ENCODE results near the gene TXNDC5. TPM values are rescaled to one million over a fixed set of nuclear protein-coding genes. Genes with fewer than 3 reads are reported as not detected.

Gene TXNDC5
- total and polyA plus RNA-seq, 9 of the 15 experiments (the other 6 are each of a cell fraction or from before 2014, with no cell fraction given) = 33.9 to 156 (median 137) TPM

GRCh38 chr6:7909323-7910276 is 988 bp downstream of the TXNDC5 start (continued):
- TF ChIP-seq ZBTB40 (IDR thresholded peaks at IDR 0.05) (peak; percentile 57; the same call in 1 of the 2 replicates), ZBTB40 (CRISPR knock-in tag; IDR thresholded peaks at IDR 0.05) (no peak), ARID3A (IDR thresholded peaks at IDR 0.05; ENCODE audit: borderline replicate concordance, low read depth, low read length) (no peak), ZNF57 (CRISPR knock-in tag; IDR thresholded peaks at IDR 0.05) (no peak), NR3C1 (CRISPR knock-in tag; IDR thresholded peaks at IDR 0.05) (peak; percentile 77; the same call in 1 of the 2 replicates), NR4A1 (CRISPR knock-in tag; IDR thresholded peaks at IDR 0.05) (0 out of 2 replicates have a peak, but pooled peaks have one; percentile 14), NR4A1 (tag; IDR thresholded peaks at IDR 0.05) (no peak), MEIS2 (IDR thresholded peaks at IDR 0.05; ENCODE audit: partially characterized antibody) (no peak), E2F4 (CRISPR knock-in tag; IDR thresholded peaks at IDR 0.05; ENCODE audit: low read depth) (peak; percentile 39; the same call in 1 of the 2 replicates), CREB3L1 (IDR thresholded peaks at IDR 0.05; ENCODE audit: borderline replicate concordance, low read depth) (peak; percentile 89; the same call in 1 of the 2 replicates), ETV1 (tag; conservative IDR thresholded peaks at IDR 0.05; ENCODE audit: low read depth) (peak; percentile 37; the same call in 1 of the 2 replicates), HDAC2 (IDR thresholded peaks at IDR 0.05) (0 out of 2 replicates have a peak, but pooled peaks have one; percentile 45), ZNF586 (CRISPR knock-in tag; conservative IDR thresholded peaks at IDR 0.05) (no peak)
